NCI-H1930 (cell line): ENCODE measurements around the gene ADIPOR2.

ENCODE experiments used
- DNase-seq, 2 experiments: peaks; one replicate each; lab custom pipeline; 2025; lab: John Stamatoyannopoulos, UW

ADIPOR2 gene

DNA sequence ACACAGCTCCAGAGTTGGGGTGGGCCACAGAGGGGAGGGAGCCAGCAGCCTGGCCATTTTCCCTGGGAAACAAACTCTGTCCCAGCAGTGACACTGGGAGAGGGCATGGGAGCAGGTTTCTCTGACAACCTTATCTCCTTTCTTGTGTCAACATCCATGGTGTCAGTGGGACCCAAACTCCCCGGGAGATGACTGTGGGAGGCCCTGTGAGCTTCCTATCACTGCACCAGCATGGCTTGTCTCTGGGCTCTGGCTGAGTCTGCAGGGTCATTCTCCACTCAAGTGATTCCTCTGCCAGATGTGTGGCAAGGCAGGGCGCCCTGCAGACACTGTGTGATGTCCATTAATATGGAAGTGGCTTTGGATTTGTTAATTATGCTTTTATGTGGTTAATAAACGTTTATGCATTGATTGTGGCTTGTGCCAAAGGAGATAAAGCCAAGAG lies 139.6 kb downstream of the ADIPOR2 start:
- DNase-seq, result no peak

DNA sequence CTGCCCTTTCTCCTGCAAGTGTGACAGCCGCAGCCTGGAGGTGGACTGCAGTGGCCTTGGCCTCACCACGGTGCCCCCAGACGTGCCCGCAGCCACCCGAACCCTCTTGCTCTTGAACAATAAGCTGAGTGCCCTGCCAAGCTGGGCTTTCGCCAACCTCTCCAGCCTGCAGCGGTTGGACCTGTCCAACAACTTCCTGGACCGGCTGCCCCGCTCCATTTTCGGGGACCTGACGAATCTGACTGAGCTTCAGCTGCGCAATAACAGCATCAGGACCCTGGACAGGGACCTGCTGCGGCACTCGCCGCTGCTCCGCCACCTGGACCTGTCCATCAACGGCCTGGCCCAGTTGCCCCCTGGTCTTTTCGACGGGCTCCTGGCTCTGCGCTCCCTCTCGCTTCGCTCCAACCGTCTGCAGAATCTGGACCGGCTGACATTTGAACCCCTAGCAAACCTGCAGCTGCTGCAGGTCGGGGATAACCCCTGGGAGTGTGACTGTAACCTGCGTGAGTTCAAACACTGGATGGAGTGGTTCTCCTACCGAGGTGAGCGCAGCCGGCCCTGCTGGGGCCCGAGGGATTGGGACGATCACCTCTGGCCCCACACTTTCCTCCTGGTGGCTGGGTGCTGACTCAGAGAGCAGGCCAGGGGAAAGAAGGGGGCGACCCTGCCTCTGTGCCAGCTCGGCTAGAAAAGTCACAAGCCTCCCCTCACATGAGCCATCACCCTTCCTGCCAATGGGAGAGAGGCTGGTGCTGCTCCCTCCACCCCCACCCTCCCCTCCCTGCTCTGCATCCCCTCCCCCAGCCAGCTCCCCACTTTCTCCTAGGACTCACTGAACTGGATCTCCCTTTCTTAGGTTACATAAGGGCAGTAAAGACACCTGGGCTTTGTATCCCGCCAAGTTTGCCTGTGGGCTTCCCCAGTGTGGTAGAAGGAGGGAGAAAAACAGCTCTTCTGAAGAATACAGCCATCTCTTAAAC lies 140.4 kb downstream of the ADIPOR2 start:
- no peak for DNase-seq

DNA sequence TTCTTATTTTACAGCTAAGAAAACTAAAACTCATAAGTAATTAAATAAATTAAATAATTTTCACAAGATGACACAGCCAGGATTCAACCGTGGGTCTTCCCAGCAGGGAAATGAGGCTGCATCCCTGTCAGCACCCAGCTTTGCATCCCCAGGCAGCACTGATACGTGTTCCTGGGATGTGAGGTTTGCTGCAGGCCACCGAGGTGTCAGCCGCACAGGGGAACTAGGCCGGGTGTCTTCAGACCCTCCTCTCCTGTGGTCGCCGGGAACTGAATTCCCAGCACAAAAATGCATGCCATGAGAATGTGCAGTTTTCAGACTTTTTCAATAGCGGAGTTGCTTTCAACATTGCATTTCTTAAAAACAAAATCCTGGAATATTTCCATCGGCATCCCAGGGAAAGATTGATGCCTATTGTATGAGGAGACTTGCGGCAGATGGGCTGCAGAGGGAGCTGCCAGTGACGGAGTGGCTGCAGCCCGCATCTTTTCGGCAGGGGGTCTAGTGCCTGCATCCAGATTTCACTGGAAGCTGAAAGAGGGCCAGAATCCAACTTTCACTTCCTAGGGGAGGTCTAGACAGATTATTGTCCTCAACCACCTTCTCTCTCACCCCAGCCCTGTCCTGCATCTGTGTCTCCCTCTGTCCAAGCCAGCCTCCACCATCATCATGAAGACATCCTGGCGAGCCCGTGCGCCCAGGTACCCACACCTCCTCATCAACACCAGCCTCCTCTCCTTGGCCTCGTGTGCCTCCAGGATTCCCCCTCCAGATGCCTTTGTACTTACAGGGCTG lies 142.1 kb downstream of the ADIPOR2 start:
- no peak for DNase-seq

DNA sequence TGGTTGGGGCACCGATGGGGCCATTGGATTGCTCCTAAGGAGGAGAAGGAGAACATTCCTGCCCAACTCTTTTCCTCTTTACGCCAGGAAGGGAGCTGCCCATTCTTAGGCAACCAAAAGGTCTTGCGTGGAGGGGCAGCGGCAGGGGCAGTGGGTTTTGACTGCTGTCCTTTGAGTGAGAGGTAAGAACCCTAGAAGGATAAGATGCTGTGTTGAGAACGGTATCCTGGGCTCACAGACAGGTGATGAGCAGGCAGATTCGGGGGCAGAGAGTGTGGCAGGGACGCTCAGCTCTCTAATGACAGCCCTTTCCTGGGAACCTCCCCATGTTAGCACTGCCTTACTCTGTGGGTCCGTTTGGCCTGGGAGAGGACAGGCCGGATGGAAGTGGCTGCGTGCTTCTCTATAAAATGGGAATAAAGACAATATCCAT lies 142.7 kb downstream of the ADIPOR2 start:
- no peak for DNase-seq

DNA sequence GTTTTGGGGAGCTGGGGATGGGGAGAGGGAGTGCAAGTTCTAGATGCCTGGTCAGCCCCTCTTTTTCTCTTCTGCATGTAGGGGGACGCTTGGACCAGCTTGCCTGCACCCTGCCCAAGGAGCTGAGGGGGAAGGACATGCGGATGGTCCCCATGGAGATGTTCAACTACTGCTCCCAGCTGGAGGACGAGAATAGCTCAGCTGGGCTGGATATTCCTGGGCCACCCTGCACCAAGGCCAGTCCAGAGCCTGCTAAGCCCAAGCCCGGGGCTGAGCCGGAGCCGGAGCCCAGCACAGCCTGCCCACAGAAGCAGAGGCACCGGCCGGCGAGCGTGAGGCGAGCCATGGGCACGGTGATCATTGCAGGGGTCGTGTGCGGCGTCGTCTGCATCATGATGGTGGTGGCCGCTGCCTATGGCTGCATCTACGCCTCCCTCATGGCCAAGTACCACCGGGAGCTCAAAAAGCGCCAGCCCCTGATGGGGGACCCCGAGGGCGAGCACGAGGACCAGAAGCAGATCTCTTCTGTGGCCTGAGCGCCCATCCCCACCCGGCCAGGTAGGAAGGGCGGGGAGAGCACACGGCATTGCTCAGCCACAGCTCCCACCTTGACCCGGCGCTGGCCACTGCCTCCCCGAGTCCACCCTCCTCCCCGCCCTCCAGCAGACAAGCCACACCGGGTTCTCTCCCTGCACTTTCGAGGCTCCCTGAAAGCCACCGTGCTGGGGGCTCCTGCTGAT lies 143.5 kb downstream of the ADIPOR2 start:
- no peak for DNase-seq

DNA sequence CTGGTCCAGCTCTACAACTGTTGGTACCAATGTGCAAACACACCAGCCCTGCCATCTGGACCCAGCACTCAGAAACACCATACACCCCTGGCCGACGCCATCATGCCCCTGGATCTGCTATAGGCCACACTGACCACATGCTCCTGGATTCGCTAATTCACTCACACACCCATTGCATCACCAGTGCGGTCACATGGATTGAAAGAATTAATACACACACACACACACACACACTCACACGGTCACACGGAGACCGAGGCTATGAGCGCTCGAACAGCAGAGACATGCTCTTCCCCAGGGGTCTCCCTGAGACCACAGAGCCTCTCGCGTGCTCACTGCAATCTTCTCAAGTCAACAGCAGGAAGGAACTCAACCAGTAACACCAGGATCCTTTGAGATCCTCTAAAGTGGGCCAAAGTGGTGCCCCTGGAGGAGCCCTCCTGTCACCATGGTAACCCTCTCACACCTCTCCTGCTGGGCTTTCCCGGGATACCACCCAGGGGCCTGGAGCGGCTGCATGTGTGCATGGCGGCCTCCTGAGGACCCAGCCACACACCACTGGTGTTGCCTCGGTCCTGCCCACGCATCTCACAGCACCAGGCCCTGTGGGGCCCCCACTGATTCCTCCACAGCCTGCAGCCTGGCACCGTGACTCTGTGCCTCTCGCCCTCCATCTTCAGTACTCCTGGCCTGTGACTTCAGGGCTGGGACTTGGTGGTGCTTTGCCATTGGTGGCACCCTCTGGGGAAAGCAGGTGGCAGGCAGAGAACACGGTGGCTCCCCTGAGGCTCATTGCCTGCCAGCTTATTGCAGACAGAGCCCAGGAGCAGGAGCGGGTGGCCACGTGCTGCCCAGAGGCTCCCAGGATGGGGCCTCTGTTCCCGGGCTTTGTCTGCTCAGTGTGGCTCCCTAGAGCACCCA lies 144.6 kb downstream of the ADIPOR2 start:
- DNase-seq, result no peak

DNA sequence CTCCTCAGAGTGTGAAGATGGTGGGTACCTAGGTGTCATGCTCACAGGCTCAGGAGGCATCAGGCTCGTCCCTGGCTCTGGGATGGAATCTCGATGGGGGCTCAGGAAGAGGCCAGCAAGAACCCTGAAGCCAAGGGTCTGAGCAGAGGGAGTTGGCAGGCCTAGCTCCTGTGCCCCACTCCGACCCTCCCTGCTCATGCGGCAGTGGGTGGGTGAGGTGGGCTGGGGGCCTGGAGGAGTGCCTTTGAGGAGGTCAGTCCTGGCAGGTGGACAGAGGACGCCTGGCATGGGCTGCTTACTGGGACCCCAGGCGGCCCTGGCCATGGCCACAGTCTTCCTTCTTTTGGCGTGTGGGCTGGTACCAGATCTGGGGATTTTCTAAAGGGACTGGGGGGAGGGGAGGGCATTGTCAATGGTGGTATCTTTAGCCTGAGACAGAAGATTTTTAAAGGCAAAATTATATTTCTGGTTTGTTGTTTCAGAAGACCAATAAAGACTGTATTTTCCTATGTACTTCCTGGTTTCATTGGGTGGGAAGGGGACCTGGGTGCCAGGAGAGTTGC lies 145.5 kb downstream of the ADIPOR2 start:
- DNase-seq, result no peak

DNA sequence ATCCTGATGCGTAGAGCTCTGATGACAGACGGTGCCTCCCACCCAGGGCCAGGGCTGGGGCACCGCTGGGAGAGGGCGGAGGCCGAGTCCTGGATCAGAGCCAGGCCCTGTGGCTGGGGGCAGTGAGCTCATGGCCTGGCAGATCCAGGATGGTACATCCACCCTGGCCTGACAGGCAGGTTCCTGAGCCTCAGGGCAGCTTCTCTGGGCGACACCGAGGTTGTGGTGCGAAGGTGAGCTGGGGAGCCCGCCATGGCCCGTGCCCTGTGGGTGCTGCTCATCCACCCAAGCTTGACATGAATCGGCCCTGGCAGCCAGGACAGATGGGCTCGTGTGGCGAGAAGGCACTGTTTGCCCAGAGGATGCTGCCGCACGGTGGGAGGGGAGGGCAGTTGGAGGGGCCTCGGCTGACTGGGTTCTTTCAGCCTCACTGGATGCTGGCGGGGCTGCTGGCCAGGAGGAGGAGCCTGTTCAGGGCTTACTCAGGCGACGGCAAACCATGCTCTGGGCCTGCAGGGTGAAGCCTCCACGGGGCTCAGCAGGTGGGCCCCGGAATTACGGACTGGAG lies 146.1 kb downstream of the ADIPOR2 start:
- no peak for DNase-seq

DNA sequence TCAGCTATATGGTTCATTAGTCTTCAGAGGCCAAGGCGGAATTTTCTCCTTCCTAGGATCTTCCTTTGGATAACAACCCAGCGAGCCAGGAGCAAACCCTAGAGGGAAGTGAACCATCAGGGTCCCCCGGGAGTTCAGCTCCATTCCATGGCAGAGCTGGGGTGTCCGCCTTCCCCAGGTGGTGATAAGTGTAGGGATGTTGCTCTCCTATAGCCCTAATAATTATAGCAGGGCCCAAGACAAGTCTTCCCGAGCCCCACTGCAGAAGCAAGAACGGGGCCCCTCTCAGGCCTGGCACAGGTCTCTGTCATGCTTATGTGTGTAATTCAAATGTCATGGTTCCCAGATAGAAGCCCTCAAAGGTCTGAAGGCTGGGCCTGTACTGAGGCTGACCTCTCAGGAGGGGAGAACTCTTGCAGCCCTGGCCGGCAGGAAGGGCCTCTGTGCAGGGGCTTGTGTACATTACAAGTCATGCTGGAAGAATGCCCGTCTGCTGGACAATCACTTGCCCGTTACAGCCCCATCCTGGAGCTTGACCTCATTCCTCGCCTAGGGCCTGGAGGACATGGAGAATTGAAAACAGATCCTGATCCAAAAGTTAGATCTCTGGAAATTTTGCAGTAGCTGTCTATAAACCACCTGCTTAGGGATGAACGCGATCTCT lies 146.8 kb downstream of the ADIPOR2 start:
- DNase-seq, result no peak
